Amniotic stem cell (primary cell): Measurements from ENCODE around the gene TTF1.
"Not testable (repeated sequence)": the region's sequence is repeated elsewhere in the genome, so short reads cannot be mapped to it uniquely, and the experiment has no call there.

Experiments
- DNase-seq: peaks from one replicate; lab custom pipeline; 2025; lab: John Stamatoyannopoulos, UW

TTF1 gene

GRCh38 chr9:132413926-132414325 is 7.3 kb upstream of the TTF1 start:
- DNase-seq = no peak

DNA sequence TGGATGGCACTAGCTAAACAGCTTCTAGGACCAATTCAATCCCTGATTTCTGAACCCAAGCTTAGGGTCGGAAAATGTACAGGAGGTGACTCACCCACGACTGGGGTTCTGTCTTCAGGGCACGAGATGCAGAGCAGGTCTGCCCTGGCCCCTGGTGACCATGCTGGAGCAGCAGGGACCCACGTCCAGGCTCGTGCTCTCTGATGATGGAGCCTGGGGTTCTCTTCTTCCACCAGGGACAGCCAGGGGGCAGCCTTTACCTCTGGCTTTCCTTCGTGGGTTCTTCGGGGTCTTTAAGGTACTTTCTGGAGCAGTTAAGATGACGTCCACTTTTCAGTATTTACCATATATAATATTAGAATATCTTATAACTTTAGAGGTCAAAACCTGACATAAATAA is 5.4 kb upstream of the TTF1 start:
- DNase-seq = no peak

DNA sequence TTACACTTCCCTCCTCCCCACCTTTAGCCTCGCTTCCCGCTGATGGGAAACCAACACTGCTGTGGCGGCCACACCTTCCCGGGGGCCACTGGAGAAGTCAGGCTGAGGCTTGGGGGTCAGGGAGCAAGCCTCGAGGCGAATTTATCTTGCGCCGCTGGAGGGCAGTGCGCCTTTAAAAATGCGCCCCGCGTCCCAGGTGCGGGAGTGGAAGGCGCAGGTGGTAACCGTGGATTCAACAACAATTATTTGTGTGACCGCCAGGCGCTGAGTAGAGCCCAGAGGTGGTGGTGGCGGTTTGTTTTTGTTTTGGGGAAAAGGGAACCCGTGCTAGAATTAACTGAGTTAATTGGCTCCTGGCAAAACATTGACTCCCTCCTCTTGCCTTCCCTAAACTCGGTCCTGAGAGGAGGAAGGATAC is 4.5 kb upstream of the TTF1 start:
- DNase-seq = no peak

DNA sequence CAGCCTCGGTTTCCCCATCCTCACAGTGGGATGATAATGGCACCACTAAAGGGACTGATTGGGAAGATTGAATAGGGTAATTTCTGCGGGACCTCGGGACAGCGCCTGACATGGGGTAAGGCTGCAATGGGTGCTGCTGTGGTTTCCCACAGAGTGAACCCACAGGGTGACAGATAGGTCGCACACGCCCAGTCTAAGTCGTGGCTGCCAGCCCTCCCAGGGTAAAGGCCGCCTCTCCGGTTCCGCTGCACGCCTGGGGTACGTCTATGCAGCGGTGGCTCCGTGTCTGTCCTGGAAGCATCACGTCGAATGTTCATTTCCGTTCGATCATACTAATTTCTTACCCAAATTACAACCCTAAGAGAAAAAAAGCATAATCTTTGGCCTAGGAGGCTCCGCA is 4.0 kb upstream of the TTF1 start:
- no peak for DNase-seq

DNA sequence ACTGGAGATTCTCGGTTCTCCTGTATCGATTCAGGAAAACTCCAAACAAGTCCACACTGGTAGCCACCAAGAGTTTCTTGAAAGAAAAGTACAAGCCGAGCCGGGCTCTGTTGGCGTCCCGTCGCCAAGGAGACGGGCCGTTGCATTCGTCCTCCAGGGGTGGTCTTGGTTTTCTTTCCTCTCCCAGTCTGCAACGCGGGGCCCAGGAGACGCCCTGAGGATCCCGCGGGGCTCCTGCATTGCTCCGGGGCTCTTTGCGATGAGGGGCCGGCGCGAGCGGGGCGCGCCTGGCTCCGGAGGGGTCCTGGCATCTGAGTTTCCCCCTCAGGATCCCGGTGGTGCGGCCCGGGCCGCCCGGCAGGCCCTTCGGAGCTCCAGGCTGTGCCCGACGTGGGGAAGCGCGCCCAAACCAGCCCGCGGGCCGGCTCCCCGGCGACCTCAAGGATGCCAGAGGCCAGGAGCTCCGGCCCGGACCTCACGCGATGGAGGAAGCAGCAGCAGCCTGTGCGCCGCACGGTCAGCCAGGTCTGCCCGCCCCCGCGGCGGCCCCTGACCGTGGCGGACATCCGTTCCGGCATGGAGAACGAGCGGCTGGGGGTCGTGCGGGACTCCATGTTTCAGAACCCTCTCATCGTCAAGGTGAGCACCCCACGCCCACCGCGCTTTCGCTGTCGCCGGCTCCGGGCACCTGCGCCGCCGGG is 3.3 kb upstream of the TTF1 start, which contains the start of gene CFAP77:
Gene CFAP77, plus strand, starts transcription at position 384 of the 701 bp plus-strand sequence. Its CDS starts 61 bp downstream, at position 445.
- DNase-seq = no peak

- no peak for DNase-seq
Observed at GRCh38 chr9:132408521-132408920, 1.9 kb upstream of the TTF1 start.

- DNase-seq = no peak
Observed at GRCh38 chr9:132407196-132407595, 556 bp upstream of the TTF1 start.

DNA sequence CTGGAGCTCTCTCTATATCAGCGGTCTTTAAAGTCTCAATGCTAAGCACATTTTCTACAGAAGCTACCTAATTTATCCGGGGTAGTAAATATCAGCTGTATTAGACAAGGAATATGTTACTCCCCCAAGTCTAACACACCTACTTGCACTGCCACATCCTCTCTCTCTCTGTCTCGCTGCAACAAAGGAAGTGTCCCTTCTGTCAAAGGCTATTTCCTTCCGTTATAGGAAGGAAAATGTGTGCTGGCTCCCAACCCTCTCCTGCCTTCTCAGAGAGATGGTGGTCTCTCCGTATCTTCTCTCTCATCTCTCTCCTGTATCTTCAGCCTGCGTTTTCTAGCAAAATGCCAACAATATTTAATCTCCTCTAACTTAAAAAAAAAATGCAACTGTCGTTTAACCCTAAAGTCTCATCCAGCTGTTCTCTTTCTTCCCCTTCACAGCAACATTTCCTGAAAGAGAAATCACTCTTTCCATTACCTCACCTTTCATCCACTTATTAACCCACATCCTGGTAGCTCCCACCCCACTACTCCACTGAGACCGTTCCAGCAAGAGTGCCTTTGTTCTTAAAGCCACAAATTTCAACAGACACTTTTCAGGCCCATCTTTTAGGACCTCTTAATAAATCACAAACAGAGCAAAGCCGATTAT is 2.3 kb downstream of the TTF1 start:
- no peak for DNase-seq

GRCh38 chr9:132401824-132402223 is 4.8 kb downstream of the TTF1 start:
- no peak for DNase-seq

DNA sequence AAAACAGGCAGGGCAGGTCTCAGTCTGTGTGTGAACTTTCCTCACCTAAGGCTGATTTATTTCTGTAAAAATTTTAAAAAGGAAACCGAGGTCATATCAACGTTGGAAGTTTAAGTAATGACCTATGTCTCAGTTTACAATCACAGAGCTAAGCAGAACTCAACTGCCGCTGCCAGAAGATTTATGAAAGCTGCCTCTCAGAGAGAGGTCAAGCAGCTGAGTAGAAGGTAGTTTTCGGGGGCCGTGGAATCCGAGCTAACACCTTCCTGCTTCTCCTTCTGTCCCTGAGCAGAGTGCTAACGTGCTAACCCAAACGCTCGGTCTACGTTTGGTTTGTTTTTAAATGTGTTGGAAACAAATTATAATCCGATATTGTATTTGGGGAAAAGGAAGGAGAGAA is 11.1 kb downstream of the TTF1 start:
- DNase-seq = no peak

DNA sequence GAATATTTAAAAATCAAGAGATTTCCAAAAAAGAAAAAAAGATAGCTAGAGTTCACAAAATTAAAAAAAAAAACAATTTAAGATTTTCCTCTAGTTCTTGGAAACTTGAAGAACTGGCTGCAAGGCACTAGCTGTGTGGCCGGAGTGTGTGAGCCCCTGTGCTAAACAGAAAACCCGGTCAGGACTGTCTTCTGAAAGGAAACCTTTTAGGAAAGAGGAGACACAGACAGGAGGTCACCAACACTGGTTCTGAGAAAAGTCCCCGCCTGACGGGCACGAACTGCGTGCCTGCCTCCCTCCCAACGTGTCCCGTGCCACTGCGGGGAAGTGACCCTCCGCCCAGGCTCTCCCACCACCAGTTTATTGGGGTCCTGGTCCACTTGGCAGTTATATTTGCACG is 15.2 kb downstream of the TTF1 start:
- DNase-seq = no peak

DNA sequence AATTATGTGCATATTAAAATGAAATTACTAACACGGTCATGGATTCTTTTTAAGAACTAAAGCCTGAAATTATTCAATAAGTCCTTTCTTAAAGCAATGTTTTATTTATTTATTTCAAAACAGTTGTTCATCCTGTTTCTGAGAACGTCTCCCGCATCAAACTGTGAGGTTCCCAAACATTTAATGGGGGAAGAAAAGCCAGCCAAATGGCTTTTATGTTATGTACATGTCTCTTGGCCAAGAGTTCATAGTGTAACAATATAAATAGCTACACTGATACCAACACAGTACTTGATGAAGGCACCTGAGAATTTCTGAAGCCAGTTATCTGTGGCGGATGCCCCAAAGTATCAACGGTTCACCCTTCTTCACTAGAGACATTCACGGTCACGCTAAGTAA is 15.7 kb downstream of the TTF1 start:
- DNase-seq = no peak

DNA sequence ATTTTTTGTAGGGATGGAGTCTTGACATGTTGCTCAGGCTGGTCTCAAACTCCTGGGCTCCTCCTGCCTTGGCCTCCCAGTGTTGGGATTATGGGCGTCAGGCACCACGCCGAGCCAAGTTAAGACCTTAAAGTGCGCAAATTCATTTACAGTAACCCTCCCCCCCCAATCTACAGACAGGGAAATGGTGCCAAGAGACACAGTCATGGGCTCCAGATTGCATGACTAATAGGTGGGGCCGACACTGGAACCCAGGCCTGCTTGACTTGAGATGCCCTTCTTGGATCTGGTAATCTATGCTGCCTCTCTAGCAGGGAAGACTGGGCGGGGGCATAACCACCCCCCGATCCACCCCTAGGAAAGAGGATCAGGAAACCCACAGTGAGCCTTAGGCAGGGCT is 19.5 kb downstream of the TTF1 start:
- no peak for DNase-seq

GRCh38 chr9:132384376-132384775 is 22.3 kb downstream of the TTF1 start:
- no peak for DNase-seq

GRCh38 chr9:132383462-132383883 is 23.2 kb downstream of the TTF1 start:
- no peak for DNase-seq

DNA sequence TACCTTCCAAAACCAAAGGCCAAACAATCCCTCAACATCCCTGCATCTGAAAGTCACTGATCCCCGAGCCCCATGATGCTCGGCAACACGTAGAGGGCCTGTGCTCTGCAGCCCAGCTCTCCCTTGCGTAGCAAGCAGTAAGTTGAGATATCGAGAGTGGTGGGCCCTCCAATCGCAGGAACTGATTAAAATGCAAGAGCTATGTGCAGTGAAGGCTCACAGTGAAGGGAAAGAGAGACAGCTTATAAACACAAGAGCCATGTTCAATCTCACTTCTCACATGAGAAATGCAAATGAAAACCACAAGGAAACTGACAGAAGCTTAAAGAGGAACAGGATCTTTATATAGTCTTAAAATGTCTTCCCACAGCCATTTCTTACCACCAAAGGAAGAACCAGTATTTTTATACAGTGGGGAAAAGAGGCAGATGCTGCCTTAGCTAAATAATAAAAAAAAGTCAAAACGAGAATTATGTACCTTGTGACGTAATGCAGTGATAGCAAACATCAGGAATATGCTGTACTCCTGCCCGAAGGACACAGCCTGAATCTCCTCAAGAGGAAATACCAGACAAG is 24.6 kb downstream of the TTF1 start:
- DNase-seq = no peak

GRCh38 chr9:132378416-132378815 is 28.2 kb downstream of the TTF1 start:
- DNase-seq = not testable (repeated sequence)

DNA sequence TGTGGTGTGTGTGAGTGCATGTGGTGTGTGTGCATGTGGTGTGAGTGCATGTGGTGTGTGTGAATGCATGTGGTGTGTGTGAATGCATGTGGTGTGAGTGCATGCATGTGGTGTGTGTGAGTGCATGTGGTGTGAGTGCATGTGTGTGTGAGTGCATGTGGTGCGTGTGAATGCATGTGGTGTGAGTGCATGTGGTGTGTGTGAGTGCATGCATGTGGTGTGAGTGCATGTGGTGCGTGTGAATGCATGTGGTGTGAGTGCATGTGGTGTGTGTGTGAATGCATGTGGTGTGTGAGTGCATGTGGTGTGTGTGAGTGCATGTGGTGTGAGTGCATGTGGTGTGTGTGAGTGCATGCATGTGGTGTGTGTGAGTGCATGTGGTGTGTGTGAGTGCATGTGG is 28.9 kb downstream of the TTF1 start:
- DNase-seq = not testable (repeated sequence)

DNA sequence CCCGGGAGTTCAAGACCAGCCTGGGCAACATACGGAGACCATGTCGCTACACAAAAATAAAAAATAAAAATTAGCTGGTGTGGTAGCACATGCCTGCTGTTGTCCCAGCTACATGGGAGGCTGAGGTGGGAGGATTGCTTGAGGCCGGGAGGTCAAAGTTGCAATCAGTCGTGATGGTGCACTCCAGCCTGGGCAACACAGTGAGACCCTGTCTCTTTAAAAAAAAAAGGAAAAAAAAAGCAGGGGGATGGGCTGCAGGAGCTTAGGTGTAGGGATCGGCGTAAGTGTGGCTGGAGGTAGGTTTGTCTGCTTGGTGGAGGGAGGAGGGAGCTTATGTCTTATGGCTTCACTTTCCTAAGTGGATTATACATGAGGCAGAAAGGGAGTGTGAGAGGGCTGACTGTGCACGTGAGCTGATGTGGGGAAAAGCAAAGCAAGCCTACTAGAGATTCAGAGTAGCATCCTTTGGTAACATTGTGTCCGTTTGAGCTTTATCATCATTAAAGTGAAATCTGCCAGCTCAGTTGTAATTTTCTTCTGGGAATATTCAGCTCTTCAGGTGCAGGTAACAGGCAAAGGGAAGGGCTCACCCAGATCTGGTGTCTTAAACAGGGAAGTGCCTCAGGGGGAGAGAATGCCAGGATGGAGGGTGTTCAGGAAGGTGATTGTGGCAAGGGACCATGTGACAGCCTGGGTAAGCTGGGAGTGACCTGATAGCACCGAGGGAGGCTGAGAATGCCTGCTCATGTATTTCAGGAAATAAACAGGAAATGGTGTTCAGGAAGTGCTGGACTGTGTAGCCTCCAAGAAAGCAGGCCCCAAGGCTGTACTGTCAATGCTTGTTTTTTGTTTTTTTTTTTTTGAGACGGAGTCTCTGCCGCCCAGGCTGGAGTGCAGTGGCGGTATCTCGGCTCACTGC is 34.2 kb downstream of the TTF1 start:
- no peak for DNase-seq

DNA sequence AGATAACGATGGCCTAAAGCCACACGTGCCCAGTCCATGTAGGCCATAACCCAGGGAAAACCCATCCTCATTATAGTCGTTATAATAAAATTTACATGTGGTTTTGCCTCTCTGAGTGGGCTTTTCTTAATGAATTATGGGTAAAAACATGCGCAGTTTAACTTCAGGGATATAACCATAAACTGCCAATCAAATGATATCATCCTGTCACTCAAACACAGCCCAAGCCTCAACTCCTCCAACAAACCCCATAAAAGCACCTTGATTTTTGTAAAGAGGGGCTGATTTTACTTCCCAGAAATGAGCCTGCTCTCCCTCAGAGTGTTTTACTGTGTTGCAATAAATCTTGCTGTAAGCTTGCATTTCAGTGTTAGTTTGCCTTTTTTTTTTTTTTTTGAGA is 36.0 kb downstream of the TTF1 start:
- DNase-seq = no peak

DNA sequence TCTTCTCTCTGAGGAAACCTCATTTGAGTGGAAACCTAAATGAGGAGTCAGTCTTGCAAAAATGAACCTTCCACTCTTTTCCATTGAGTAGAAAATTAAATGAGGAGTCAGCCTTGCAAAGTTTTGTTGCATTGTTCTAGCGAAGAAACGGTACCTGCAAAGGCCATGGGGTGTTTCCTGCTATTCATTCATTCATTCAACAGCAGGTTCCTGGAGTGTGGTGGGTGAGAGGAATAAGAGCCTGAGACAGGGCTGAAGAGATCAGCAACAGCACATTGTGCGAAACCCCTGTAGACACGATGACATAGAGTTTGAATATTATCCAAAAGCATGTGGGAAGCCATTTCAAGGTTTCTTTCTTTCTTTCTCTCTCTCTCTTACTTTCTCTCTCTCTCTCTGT is 37.2 kb downstream of the TTF1 start:
- no peak for DNase-seq

- DNase-seq = no peak
Observed at GRCh38 chr9:132367613-132368313, 38.9 kb downstream of the TTF1 start.
